HL-60/S4 treated with phorbol 12-myristate 13-acetate at 8.2 ng/mL for 4 days and 3 days (cell line): ENCODE measurements around the gene POLR3A.

Experiments used
- in situ Hi-C: fragments of 300-500 bp; cut with MboI; formaldehyde crosslinking; loops from 2 replicates; pipeline ENCODE4 v1.15.0; 2022; ENCODE audit warnings: low sequenced_read_pairs

The POLR3A gene

DNA sequence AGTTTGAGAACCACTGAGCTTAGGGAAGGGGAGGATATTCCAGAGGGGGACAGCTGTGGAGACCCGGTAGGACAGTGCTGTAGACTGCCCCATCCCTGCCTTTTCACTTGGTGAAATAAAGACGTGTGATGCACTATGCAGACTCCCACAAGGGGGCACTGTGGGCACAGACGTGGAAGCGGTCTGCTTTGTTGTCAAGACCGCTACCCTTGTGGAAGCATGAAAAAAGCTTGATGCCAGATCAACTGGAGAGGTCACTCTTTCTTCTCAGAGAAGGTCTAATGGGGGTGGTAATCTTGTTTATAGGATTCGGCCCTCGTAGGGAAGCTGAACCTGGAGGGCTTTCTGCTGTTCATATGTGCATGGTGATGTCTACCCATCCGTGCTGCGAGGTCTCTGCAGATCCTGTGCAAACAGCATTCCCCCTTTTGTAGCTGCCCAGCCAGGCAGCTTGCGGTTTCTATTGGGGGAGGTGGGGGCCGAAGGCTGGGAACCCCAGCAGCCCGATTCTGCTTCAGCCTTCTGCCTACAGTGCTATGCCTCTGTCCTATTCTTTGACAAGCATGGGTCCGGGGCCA lies 18.1 kb upstream of the POLR3A start:
- in situ Hi-C loops: loop anchor here (25.0 kb wide), 1 partner anchor 1165 kb away; no protein-coding TSS in a partner anchor

DNA sequence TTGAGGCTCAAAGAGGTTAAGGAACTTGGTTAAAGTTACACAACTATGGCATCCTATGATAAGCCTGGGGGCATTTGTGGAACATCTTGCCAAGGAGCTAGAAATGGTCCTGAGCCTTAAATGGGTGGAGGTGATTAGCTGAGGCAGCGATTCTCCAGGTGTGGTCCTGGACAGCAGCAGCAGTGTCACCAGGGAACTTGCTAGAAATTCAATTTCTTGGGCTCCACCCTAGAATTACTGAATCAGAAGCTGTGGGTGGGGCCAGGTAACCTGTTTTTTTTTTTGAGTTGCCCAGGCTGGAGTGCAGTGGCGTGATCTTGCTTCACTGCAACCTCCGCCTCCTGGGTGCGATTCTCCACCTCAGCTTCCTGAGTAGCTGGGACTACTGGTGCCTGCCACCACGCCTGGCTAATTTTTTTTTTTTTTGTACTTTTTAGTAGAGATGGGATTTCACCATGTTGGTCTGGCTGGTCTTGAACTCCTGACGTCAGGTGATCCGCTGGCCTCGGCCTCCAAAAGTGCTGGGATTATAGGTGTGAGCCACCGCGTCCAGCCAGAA lies 17.5 kb upstream of the POLR3A start:
- in situ Hi-C loops: loop anchor here (25.0 kb wide), 1 partner anchor 1166 kb away; no protein-coding TSS in a partner anchor

GRCh38 chr10:78045856-78046255 lies 16.5 kb upstream of the POLR3A start:
- in situ Hi-C loops: loop anchor here (25.0 kb wide), 1 partner anchor 1166 kb away; no protein-coding TSS in a partner anchor

GRCh38 chr10:78045237-78045636 lies 15.9 kb upstream of the POLR3A start:
- in situ Hi-C loops: loop anchor here (25.0 kb wide), 1 partner anchor 1167 kb away; no protein-coding TSS in a partner anchor

GRCh38 chr10:78044699-78045098 lies 15.4 kb upstream of the POLR3A start:
- in situ Hi-C loops: loop anchor here (25.0 kb wide), 1 partner anchor 1168 kb away; no protein-coding TSS in a partner anchor

- in situ Hi-C loops: loop anchor here (25.0 kb wide), 1 partner anchor 1168 kb away; no protein-coding TSS in a partner anchor
Observed at GRCh38 chr10:78044179-78044578, 14.9 kb upstream of the POLR3A start.

GRCh38 chr10:78042752-78043104 lies 13.4 kb upstream of the POLR3A start:
- in situ Hi-C loops: loop anchor here (25.0 kb wide), 1 partner anchor 1170 kb away; no protein-coding TSS in a partner anchor

DNA sequence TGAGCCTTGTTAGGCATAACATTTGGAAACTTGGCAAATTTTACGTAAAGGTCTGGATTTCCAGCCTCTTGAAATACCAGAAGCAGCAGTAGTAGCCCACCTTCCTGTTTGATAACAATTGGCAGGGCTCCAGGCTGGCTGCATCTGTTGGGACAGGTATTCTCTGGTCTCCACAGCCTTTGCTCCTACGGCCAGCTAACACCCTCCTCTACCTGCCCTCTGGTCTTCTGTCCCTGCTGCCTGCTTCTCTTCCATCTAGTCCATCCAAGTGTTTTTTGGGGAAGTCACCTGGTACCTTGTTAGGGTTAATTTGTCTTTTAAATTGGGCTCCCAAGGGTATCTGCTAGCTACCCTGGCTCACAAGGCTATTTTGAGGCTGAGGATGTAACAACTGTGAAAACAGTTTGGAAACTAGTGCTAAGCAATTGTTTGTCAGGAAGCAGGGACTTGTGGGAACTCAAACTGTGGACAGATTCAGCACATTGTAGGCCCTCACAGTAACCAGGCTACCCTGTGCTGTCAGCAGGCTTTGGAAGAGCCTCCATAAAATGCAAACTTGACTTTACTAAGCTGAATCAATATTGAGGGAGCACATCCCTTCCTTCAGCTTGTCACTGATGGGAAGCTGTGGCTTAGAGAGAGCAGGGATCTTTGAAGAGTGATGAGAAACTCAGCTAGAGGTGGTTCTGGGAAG lies 12.9 kb upstream of the POLR3A start:
- in situ Hi-C loops: loop anchor here (25.0 kb wide), 1 partner anchor 1170 kb away; no protein-coding TSS in a partner anchor

- in situ Hi-C loops: loop anchor here (25.0 kb wide), 1 partner anchor 1171 kb away; no protein-coding TSS in a partner anchor
Observed at GRCh38 chr10:78041170-78042057, 12.1 kb upstream of the POLR3A start.

DNA sequence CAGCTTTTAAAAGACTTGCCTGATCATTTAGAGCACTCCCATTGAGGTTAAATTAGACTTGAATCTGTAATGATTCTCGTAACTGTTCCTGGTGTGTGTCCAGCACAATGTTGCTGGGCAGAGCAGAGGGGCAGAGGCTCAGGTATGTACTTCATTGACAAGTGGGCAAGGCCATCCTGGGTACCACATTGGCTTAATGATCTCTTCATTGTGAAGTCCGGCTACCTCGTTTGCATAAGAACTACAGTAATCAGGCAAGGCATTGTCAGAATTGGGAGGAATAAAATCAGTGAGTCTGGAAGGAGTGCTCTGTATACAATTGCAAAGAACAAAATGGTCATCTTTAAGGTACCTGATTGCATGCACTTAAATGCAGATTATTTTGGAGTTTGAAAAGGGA lies 10.4 kb upstream of the POLR3A start:
- in situ Hi-C loops: loop anchor here (25.0 kb wide), 1 partner anchor 1173 kb away; no protein-coding TSS in a partner anchor

DNA sequence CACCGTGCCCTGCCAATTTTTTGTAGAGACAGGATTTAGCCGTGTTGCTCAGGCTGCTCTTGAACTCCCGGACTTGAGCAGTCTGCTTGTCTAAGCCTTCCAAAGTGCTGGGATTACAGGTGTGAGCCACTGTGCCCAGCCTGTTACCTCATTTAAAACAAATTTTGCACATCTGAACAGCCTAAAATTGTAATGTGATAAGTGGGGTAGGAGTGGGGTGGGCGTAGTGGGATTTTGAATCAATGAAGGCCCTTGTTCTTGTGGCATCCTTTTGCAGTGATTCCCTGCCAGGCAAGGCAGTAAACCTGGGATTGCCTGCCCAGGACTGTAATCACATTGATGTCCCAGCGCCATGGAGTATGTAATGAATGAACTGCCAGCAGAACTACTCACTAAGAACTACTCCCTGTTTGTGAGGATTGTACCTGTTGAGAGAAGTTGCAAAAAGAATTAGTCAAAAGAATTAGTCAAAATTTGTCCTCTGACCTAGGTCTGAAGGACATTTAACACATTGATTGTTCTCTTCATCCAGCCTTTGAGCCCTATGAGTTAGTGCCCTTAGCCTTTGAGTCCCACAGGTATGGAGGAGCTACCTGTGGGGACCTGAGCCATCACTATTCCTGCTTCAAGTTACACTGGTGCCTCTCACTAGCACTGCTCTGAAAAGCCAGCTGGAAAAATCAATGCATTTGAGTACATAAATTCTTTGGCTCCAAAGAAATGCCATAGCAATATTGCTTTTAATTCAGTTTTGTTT lies 9.7 kb upstream of the POLR3A start:
- in situ Hi-C loops: loop anchor here (25.0 kb wide), 1 partner anchor 1173 kb away; no protein-coding TSS in a partner anchor

GRCh38 chr10:78038105-78038504 lies 8.8 kb upstream of the POLR3A start:
- in situ Hi-C loops: loop anchor here (25.0 kb wide), 1 partner anchor 1174 kb away; no protein-coding TSS in a partner anchor

GRCh38 chr10:78035933-78036583 lies 6.7 kb upstream of the POLR3A start:
- in situ Hi-C loops: loop anchor here (25.0 kb wide), 1 partner anchor 1176 kb away; no protein-coding TSS in a partner anchor

GRCh38 chr10:78035437-78035836 lies 6.1 kb upstream of the POLR3A start:
- in situ Hi-C loops: loop anchor here (25.0 kb wide), 1 partner anchor 1177 kb away; no protein-coding TSS in a partner anchor

DNA sequence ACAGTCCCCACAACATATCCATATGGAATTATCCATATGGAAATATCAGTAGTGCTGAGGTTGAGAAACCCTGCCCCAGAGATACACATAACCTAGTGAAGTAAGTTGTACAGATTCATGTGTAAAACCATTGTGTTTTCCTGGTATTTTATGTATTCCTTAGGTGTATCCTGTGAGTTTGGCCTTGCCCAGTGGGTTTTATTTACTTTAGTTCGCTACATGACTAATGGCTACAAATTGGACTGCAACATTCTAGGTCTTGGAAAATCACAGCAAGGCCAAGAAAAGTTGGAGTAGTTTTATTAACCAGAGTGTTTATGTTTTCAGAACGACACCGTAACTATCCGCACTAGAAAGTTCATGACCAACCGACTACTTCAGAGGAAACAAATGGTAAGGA lies 5.7 kb upstream of the POLR3A start:
- in situ Hi-C loops: loop anchor here (25.0 kb wide), 1 partner anchor 1177 kb away; no protein-coding TSS in a partner anchor

GRCh38 chr10:78033637-78034470 lies 4.5 kb upstream of the POLR3A start, which contains the start of gene RPS24:
Gene RPS24 (plus strand): TSS chr10:78033863. CDS start chr10:78033902, 39 bp downstream.
- in situ Hi-C loops: loop anchor here (25.0 kb wide), 1 partner anchor 1178 kb away; no protein-coding TSS in a partner anchor

DNA sequence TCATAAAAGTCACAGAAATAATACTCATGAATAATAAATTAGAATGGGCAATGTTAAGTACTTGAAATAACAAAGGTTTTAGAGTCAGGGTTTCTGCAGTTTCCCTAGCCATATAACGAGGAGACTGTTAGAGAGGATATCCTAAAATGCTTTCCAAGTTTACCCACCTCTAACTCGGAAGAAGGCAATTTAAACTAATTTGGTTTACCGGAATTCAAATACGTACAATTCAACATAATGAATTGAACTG lies 4.0 kb upstream of the POLR3A start:
- in situ Hi-C loops: loop anchor here (25.0 kb wide), 1 partner anchor 1179 kb away; no protein-coding TSS in a partner anchor
